GM18499 (cell line): ENCODE data around the gene PTGER3.
A peak's percentile ranks its signal among the peaks of the same experiment; 100 is the strongest.

Source experiments
- ATAC-seq: cut with Tn5 transposase; IDR thresholded peaks from one replicate; pipeline ENCODE4 v1.9.1; 2021; ENCODE audit warnings: moderate number of reproducible peaks; ENCODE audit not compliant: insufficient read depth, unreplicated experiment

Gene PTGER3

DNA sequence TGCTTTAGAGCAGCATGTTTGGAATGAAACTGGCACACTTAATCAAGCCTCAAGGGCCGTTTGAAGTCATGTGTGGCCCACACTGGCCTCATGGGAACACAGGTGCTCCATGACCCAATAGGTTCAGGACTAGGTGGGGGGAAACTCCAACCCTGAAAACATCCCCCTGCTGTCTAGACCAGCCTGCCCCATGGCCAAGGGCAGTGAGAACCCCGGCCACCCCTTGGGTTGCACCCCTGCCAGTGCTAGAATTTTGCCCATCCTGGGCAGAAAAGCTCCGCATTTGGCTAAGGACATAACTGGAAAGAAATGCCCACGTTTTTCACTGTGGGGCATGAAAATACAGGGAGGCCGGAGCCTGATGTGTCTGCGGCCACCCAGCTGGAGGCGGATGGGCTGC is 6.1 kb upstream of the PTGER3 start:
- no peak for ATAC-seq

DNA sequence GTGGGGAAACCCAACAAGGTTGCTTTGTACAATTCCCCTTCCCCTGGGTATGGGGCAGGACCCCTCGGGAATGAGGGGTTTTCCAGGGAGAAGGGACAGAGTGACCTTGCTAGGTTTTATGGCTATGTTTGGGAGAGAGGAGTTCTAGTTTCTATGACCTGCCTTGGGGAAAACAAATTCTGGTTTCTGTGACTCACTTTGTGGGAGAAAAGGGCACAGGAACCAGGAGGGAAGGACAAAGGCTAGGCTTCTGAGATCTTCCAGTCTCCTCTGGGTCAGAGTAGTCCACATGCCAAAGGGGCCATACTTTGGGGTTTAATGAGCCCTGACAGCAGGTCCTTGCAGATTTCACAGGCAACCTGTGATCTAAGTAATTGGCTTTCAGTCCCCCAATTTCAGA is 5.5 kb upstream of the PTGER3 start:
- no peak for ATAC-seq

DNA sequence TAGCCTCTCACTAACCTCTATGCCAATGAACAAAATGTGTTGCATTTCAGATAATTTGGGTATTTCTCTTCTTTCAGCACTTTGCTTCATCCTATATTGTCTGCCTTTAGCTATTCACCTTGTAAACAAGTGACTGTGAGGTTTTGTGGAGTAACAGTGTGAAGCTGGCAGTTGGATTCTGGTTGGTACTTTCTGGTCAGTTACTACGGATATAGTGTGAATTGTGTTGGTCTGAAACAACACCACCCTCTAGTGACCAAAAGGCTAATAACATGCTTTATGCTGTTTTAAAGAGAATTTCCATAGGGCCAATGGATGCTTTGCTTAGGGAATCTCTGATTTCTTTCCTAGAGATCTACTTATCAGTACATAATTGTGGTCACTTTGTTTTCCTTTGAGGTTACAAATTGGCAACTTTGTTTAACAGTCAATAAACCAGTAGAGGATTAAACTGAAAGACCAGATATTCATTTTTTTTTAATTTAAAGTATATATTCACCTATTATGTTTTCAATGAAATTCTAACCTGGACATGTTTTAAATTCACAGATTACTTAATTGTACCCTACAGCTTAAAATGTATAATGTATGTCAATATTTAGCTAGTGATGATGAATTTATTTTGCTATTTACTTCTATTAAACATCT is 2.5 kb upstream of the PTGER3 start:
- peak; percentile 53 for ATAC-seq

- ATAC-seq: no peak
Measured at GRCh38 chr1:71046891-71047634, 553 bp downstream of the PTGER3 start.

DNA sequence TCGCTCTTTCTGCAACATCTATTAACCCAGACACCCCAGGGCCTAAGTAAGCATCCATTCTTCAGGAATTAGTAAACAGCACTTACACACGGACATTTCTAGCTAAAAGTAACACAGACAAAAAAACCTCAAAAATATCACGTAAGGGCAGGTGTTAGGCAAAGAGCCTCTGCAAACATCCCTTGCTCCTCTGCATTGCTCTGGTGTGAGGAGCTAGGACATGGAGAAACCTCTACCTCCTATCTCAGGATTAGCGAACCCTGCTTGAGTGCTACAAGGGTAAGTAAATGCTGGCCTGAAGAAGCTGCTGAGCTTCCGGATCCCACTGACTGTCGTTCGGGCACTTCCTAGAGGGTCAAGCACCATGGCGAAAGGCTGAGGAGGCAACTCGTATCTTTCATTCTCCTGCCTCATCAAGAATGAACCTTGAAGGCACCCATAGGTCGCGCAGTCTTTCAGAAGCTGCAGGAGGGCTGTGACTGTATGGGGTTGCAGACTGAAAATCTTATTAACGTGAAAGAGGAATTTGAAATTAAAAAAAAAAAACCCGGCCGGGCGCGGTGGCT is 2.1 kb downstream of the PTGER3 start:
- no peak for ATAC-seq

GRCh38 chr1:71044833-71045232 is 2.8 kb downstream of the PTGER3 start:
- ATAC-seq: no peak

DNA sequence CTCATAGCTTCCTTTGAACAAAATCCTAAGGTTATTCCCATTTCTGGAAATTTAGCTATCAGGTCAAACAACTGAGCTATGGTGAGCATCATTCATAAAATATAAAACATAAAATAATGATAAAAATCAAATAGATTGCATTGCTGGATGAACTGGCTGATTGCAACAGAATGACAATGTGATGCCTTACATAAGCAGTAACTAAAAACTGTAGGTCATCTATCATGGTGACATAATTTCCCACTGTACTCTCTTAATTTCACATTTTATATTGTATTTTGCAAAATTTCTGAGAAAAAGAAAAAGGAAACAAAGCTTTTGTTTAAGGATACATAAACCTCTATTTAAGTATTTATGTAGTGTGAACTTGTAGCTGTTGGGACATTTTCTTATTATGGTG is 4.6 kb downstream of the PTGER3 start:
- no peak for ATAC-seq

DNA sequence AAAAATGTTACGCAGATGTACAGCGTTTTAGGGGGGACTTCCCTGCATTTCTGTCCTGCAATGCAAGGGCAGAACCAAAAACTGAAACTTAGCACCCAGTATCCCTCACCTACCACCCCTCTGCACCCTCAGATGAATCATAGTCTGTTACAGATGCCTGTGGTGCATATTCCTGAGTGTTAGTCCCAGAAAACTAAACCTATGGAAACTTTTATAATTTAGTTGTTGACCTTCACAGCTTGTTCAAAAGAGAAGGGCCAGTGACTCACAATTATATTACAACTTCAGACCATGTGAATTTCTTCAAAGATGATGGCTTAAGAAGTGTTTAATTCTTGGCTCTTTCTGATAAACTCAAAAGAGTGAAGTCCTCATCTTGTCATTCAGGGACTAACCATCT is 5.8 kb downstream of the PTGER3 start:
- no peak for ATAC-seq

DNA sequence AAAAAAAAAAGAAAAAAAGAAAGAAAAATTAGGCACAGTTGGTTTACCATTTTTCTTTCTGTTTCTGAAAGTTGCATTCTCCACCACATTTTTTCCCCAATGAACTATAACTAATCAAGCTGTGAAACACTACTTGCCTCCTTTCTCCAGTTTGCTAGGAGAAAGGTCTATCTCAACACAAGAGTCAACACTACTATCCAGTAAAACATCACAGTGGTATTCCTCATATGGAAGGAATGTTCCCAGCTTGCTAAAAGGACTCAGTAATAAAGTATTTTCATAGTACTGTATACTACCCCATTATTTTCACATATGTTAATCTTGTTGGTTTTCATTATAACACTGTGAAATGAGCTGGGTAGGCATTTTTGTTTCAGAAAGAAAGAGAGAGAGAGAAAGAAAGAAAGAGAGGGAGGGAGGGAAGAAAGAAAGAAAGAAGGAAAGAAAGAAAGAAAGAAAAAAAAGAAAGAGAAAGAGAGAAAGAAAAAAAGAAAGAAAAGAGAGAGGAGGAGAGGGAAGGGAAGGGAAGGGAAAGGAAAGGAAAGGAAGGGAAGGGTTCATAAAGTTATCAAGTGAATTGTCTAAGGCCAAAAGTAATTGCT is 7.9 kb downstream of the PTGER3 start:
- ATAC-seq: no peak

DNA sequence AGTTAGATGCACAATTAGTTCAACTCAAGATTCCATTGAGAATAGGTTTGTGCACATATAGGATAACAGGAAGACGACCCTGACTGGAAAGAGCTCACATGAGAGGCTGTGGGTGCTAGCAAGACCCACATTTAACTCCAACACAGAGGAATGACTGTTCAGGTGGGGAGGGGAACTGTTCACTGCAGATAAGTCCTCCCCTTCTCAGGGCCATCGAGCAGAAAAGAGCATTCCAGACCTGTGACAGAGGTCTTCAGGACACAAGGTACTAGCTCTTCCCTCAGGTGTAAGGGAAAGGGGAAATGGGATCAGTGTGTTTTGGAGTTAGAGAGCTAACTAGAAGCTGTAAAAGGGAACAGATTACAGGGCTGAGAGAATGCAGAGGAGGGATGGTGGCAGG is 8.7 kb downstream of the PTGER3 start:
- no peak for ATAC-seq

GRCh38 chr1:71037829-71038620 is 9.6 kb downstream of the PTGER3 start:
- no peak for ATAC-seq

DNA sequence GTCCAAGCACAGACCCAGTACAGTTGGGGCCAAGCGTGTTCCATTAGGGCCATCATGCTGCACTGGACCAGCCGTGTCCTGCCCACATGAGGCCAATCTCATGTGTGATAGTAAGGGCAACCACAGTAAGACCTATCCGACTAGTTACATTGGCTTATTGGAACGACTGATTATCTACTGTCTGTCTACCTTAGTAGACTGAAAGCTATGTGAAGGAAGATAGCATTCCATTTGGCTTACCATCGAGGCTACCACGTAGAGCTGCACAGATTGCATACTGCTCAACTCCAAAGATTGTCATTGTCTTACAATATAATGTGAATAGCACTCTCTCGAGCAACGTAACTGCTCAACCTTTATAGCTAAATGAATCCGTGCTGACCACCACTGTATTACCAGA is 10.6 kb downstream of the PTGER3 start:
- ATAC-seq: no peak

- no peak for ATAC-seq
Measured at GRCh38 chr1:71033136-71033535, 14.5 kb downstream of the PTGER3 start.

- ATAC-seq: no peak
Measured at GRCh38 chr1:71031426-71031825, 16.2 kb downstream of the PTGER3 start.

DNA sequence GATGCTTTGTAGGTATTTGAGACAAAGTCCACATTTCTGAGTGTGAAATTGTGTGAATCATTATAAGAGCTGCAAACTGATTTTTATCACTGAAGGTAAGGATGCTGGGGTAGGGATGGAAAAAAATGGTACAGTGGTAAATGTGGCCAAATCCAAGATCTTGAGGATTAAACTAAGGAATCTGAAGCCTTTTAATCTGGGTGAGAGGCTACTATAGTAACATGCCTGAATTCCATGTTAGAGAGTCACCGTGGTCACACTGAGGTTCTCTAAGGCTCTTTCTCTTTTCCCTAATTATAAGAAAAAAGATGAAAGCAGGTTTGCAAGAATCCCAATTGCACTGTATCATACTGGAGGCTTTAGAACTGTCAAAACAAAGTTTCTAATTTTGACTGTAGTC is 17.6 kb downstream of the PTGER3 start:
- no peak for ATAC-seq

DNA sequence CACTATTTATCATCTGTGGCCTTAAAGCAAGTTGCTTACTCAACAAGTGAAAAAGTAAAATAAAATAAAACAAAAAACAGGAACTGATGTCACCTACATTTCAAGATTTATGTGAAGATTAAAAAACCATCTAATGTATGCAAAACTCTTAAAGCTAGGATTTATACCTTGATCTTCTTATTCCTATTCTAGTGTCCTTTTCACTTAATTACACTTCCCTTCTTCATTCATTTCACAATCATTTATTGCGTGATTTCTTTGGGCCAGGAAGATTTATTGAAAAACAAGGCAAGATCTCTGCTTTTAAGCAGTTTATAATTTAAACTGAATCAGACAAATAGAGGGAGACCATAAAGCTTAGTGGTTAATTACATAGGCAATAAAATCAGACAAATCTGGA is 18.6 kb downstream of the PTGER3 start:
- no peak for ATAC-seq

DNA sequence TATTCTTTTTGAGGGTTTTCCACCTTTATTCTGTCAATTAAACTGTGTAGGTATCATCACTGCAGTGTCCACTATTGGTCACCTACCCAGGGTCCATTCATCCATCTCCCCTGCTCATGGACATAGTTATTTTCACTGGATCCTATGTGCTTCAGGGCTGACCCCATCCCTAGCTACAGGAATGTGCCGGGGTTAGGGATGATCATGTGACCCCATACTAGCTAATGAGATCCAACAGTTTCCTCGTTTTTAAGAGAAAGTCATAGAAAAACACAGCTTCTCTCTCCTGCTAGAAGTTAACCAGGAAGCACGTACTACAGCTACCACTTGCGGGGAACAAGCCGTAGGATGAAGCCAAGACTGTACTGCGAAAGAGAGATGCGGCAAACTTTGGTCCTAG is 19.6 kb downstream of the PTGER3 start:
- no peak for ATAC-seq

DNA sequence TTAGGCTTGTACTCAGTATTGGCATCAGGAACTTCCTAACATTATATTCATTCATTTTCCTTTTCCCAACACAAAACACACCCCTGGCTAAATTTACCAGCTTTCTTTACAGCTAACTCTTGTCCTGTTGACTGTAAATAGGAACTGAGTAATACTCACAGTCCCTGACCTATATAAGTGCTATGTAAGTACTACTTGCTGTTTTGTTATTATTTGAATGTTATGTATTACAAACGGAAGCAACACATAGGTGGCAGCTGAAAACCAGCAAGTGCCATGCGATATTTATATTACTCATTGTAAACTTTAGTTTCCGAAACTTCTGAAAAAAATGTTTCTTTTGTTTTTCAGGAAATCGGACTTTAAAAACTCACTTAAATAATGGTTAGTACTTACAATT is 21.5 kb downstream of the PTGER3 start:
- no peak for ATAC-seq

DNA sequence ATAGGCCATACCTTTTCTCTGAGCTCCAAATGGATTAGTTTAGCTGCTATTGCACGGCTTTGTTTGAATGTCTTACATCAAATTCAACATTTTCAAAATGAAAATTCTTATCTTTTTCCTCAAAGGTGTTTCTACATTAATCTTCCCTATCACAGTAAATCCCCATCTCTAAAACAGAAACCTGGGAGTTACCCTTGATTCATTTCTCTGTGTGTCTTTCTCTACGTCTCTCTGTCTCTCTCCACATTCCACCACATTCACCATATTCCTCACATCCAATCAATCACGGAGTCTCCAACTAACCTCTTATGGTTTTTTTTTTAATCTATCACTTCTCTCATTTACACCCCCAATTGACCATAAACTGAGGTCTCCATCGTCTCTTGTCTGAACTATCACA is 24.1 kb downstream of the PTGER3 start:
- ATAC-seq: no peak

- ATAC-seq: no peak
Measured at GRCh38 chr1:71019233-71019969, 28.2 kb downstream of the PTGER3 start.
